GM19328 (cell line): ENCODE measurements around the gene TNKS1BP1.
A peak's percentile ranks its signal among the peaks of the same experiment; 100 is the strongest.

Source experiments
- ATAC-seq: cut with Tn5 transposase; IDR thresholded peaks from one replicate; pipeline ENCODE4 v1.9.1; 2021; ENCODE audit warnings: mild to moderate bottlenecking, moderate library complexity; ENCODE audit not compliant: unreplicated experiment

The TNKS1BP1 gene

GRCh38 chr11:57313071-57313787 is 11.5 kb downstream of the TNKS1BP1 start:
- no peak for ATAC-seq

DNA sequence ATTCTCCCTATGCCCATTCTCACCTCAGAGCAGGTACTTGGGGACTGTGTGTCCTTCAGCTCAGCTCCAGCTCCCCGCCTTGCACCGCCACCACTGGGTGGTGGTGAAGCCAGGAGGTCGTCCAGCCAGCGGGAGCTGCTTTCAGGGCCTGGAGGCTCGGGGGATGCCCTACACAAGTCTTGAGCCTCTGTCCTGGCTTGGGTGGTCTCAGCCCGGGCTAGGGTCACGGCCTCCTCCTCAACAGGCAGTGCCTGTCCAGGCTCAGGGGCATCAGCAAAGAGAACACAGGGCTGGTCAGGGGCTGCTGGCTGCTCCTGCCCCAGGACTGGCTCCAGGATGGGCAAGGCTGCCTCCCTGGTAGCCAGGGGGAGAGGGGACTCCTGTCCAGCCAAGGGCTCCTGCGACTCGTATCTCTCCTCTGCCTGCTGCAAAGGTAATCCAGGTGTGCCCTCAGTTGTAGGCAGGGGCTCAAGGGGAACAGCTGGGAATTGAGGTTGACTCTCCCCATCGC is 12.2 kb downstream of the TNKS1BP1 start:
- no peak for ATAC-seq

GRCh38 chr11:57311109-57311936 is 13.4 kb downstream of the TNKS1BP1 start:
- peak; percentile 96 for ATAC-seq

- ATAC-seq: no peak
Measured at GRCh38 chr11:57310630-57311086, 14.1 kb downstream of the TNKS1BP1 start.

DNA sequence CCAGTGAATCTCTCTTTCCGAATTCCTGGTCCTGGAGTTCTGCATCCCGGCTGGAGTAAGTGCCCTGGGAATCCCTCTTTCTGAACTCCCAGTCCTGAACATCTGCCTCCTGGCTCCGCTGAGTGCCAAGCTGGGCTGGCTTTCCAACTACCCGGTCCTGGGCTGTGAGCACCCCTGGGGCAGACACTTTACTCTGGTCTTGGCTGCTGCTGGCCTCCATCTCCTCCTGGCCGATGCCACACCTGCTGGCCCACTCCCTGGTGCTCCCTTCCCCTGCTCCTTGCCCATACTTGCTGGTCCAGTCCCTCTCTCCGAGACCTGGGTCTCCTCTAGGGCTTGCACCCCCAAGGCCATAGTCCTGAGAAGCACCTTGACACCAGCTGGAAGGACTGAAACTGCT is 14.7 kb downstream of the TNKS1BP1 start:
- no peak for ATAC-seq

DNA sequence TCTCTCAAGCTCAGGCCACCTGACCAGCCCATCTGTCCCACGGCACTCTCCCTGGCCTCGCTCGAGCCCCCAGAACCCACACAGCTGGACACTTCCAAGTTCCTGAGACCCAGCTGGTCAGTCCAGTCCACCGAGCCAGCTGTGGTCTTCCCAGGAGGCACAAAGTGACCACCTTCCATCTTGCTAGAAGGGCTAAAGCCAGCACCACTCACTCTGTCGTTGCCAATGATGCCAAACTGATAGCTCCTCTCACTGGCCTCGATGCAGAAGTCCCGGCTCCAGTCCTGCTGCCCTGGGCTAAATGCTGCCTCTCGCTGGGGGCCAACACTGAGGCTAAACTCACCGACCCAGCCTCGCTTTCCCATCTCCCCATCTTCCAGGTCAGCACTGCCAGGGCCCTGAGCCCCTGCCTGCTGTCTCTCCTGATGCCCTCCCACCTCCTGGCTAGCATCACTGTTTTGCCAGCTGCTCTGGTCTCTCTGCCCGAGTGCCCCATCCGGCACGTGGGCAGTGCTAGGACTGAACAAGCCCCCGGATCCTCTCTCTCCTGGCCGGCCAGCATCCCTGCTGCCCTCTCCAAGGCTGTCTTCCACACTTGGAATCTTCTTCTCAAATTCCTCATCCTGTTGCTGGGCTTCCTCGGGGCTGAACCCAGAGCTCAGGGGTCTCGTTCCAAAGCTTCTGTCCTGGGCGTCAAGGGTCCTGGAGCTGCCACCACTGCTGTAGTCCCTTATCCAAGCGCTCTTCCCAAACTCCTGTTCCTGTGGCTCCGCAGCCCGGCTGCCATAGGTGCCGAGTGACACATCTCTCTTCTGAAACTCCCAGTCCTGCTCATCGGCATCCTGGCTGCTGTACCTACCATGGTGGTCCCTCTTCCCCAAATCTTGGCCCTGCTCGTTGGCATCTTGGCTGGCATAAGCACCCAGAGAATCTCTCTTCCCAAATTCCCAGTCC is 15.4 kb downstream of the TNKS1BP1 start:
- no peak for ATAC-seq

DNA sequence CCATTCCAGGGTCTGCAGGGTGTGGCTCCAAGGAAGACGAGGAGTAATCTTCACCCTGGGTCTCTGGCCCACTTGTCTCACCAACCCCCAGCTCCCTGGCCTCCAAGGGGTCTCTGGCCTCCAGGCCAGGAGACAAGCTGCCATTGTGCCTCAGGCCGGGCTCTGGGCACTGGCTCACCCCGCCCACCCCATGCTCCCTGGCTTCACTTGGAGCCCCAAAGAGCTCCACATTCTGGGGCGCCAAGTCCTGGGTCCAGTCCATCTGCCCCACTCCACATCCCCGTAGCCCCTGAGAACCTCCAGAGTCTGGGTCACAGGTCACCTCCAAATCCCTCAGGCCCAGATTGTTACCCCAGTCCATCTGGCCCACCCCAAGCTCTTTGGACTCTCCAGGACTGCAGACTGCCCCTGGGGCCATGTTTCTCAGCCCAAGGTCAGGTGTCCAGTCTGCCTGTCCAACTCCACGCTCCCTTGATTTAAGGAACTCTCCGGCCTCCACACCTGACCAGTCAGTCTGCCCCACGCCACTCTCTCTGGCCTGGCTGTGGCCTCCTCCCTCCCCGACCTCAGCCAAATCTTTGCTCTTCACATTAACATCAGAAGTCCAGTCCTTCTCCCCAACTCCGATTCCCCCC is 16.2 kb downstream of the TNKS1BP1 start:
- ATAC-seq: no peak

DNA sequence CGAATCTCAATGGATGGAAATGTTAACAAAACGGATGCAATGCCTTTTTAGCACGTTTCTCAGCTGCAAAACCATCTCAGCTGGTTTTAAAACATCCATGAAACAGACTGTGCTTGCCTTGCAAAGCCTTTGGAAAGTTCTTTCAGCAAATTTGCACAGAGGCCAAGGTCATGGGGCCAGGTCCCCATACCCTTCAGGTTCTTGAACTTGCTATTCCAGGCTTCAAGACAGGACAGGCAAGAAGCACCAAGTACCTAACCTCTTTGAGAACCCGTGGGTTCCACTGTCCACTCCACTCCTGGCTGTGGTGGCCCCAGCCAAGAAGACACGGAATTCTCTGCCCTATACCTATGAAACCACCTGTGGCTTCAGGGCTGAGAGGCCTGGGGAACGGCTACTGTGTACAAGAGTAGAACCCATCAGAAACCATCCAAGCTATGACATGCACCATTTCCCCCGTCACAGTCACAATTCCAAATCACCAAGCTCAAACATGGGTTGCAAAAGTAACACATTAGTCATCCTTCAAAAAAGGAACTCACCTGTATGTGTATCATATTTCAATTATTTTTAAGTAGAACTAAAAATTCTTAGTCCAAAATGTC is 17.0 kb downstream of the TNKS1BP1 start:
- ATAC-seq: no peak

GRCh38 chr11:57306940-57307565 is 17.7 kb downstream of the TNKS1BP1 start:
- no peak for ATAC-seq

DNA sequence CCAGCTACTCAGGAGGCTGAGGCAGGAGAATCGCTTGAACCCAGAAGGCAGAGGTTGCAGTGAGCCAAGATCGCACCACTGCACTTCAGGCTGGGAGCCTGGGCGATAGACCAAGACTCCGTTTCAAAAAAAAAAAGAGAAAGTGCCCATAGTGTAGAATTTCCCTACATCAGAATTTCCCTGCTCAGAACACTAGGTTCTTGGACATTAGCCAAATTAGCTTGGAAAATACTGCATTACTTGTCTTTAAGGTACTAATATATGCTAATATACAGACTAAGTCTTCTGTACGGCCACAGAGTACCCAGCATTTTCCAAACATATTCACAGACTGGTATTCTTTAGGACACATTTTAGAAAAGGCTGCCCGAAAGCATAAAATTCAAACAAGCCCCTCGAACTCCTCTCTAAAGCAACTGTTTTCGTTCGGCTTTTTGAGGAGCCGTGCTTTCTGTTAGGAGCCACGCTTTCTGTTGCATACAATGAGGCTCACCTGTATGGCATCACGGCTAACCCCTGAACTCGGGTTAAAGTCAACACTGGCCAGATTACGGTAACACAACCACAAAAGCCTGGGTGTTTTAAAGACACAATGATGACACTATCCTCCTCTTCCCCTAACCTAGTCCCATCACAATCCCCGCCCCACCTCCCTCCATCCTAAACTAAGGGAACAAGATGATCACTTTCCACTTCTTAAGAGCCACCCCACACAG is 18.4 kb downstream of the TNKS1BP1 start:
- no peak for ATAC-seq

DNA sequence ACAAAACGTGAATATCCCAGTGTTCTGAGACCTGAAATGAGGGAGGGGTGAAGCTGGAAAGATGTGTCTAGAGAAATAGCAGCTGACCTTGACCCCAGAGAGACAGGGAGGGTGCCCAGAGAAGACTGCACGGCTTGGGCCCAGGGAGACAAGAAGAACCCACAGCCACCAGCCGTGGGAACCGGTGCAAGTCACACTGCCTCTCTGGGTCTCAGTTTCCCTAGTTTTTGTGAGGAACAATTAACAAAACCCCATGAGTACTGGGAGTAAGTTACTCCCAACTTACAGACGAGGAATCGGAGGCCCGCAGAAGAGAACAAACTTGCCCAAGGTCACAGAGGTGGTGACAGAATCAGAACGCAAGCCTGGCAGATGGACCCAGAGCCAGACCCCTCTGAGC is 19.2 kb downstream of the TNKS1BP1 start:
- no peak for ATAC-seq

DNA sequence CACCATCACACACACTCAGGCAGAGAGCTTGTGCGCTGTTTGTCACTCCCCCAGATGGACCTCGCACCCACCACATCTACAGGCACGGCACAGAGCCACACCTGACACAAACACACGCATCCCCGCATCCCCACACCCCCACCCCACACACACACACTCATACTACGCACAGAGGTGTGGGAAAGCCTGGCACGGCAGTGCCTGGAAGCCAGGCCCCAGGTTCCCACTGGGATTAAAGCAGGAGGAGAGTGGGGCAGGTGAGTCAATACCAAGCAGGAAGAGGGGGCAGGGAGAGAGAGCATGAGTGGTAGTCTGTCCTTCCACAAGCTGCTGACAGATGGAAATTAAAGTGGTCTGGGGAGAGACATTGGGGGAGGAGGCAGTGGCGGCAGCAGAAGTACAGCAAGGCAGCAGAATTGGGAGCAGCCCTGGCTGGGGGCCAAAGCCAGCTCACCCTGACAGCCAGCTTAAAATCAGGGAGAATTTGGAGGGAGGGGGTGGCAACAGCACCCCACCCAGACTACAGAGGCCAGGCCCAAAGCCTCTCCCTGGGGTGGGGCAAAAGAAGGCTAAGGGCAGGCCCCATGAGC is 20.7 kb downstream of the TNKS1BP1 start:
- ATAC-seq: no peak

DNA sequence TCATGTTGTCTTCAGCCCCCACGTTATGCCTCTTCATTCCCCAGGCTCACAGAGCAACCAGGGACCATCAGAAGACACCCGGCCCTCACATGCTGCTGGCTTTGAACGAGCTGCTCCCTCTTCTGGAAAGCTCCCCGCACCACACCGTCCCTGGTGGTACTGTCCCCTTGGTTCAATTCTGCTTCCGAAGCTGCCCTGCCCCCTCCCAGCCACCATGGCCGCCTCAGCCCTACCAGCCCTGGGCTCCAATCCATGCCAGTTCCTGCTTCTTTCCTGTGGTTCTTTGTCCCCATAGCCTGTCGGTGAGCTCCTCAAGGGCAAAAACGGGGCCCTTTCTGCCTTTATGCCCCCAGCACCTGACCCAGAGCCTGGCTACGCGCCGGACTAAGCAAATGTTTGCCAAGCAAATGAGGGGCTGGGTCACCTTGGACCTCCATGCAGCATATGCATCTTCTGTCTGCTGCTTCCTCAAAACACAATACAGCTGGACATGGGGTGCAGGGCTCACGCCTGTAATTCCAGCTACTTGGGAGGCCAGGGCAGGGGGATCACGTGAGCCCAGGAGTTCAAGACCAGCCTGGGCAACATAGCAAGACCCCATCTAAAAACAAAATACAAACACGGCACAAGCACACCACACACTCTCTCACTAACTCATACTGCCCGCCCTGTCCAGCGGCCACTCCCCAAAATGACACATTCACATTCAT is 21.3 kb downstream of the TNKS1BP1 start:
- ATAC-seq: no peak

GRCh38 chr11:57302489-57302888 is 22.3 kb downstream of the TNKS1BP1 start:
- ATAC-seq: no peak

GRCh38 chr11:57301711-57302423 is 22.9 kb downstream of the TNKS1BP1 start:
- no peak for ATAC-seq

DNA sequence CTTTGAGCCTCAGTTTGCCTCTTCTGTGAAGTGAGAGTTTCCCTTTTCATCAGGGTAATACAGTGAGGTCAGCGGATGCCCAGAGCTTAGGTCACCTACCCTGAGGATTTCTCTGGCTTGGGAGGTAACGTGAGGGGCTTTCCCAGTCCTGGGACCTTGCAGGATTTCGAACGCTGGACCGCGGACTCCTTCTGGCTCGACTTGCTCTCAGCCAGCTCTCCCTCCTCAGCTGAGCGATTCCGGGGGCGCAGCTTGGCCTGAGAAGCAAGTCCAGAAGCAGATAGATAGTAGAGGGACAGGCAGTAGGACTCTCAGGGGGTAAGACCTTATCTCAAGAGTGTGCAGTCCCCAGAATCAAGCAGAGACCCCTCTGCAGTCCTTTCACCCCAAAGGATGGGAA is 24.0 kb downstream of the TNKS1BP1 start:
- ATAC-seq: no peak

- no peak for ATAC-seq
Measured at GRCh38 chr11:57299150-57299737, 25.5 kb downstream of the TNKS1BP1 start.
